AG08395 (cell line): Measurements from ENCODE around the gene KIAA1755.
A peak's percentile ranks its signal among the peaks of the same experiment; 100 is the strongest.

Experiments used
- DNase-seq: peaks from one replicate; pipeline ENCODE4 v3.0.0; 2012; ENCODE audit warnings: mixed read lengths, low spot score

The KIAA1755 gene

GRCh38 chr20:38203981-38204357 is 56.6 kb downstream of the KIAA1755 start:
- DNase-seq = no peak

DNA sequence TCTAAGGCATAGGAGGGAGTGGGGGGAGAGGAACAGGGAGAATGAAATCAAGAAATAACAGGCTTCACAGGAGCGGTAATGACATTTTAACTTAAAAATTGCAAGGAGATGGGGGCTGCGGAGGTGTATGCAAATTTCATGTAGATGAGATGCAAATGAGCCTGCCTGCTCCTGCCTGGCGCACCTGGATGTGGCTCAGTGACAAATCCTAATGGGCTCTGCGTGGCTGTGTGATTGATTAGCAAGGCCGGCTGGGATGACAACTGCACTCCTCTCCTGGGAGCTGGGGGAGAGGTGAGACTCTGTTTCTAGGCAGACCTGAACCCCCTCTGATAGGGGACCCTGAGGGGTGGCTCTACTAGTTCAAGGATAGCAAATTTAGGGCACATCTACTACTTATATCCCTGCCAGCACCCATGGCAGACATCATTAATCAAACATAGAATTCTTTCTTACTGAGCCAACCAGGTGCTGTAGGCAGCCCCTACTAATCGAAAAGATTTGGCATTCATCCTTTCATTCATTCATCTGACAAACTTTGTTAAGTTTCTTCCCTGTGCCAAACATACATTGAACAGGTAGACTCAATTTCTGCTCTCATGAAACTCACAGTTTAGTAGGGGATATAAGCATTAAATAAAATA is 57.1 kb downstream of the KIAA1755 start:
- no peak for DNase-seq

GRCh38 chr20:38202982-38203293 is 57.6 kb downstream of the KIAA1755 start:
- DNase-seq = no peak

- DNase-seq = no peak
These were observed 58.2 kb downstream of the KIAA1755 start for GRCh38 chr20:38202153-38202981.

GRCh38 chr20:38201356-38201755 is 59.2 kb downstream of the KIAA1755 start:
- peak; percentile 86 for DNase-seq

GRCh38 chr20:38200646-38201045 is 59.9 kb downstream of the KIAA1755 start:
- DNase-seq = no peak

- DNase-seq = no peak
These were observed 60.8 kb downstream of the KIAA1755 start for GRCh38 chr20:38199501-38200390.

GRCh38 chr20:38198238-38198861 is 62.2 kb downstream of the KIAA1755 start:
- DNase-seq = peak; percentile 27

DNA sequence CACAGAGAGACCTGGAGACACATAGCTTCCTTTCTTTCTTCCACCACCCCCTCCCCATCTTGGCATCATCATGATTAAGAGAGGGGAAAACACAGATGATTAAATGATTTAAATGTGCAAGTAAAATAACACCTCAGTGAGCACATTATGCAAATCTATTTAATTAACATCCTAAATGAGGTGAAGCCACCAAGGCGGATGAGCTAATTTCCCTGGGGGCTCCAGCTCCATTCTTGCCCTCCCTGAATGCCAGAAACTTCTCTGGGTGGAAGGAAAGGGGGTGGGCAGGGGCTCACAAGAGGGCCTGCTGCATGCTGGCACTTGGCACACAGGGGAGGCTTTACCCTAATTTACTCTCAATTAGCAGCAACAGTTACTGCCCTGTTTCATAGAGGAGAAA is 62.9 kb downstream of the KIAA1755 start:
- no peak for DNase-seq

DNA sequence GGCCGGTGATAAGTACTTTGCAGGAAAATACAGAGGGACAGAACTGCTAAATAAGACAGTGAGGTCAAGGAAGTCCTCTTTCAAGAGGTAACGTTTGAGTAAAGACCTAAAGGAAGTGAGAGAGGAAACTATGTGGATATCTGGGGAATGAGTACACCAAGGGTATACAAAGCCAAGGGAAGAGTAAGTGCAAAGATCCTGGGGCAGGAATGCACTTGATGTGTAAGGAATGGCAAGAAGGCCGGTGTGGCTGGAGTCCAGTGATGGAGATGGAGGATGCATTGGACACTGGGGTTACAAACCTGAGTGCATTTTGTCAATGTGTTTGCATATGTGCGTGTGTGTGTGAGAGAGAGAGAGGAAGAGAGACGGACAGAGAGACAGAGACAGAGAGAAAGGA is 63.3 kb downstream of the KIAA1755 start:
- DNase-seq = no peak

DNA sequence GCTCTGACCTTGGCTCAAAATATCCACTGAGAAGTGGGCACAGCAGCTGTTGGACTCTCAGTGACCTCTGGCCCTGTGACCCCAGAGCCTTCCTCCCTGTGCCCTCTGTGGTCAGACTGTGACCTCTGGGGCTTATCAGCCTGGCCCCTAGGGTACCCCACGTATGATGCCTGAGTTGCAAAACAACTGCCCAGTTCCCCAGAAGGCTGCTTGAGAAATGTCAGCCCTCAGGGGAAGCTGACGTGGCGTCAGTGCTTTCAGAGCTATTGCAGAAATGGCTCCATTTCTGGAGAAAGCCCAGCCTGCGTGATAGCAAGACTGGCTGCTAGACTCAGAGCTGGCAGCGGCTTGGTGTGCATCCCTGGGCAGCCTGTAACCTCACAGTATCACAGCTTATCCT is 63.9 kb downstream of the KIAA1755 start:
- peak; percentile 90 for DNase-seq

GRCh38 chr20:38196076-38196475 is 64.5 kb downstream of the KIAA1755 start:
- no peak for DNase-seq

GRCh38 chr20:38195521-38195920 is 65.0 kb downstream of the KIAA1755 start:
- no peak for DNase-seq

GRCh38 chr20:38194971-38195504 is 65.5 kb downstream of the KIAA1755 start:
- DNase-seq = no peak

DNA sequence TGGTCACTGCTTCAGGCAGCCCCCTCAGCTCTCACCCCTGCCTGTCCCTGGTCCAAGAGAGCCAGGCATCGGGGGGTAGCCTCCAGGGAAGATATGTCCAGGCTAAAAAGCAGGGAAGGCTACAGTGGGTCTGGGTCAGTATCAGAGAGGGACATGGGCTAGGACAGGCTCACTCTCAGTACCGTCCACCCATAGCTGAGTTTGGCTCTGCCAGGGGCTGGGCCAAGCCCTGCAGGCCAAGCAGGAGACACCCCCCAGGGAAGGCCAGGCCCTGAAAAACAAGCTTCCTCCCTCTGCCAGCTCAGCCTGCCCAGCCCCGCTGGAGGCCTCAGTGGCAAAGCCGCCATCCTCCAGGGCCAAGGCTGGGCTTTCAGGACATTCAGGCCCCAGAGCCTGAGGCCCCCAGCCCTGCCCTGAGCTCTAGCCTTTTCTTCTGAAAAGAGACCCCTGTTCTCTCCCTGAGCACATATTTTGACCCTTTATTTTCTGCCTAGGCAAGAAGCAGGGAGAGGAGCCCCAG is 66.9 kb downstream of the KIAA1755 start:
- no peak for DNase-seq

- no peak for DNase-seq
These were observed 68.1 kb downstream of the KIAA1755 start for GRCh38 chr20:38192323-38192885.

DNA sequence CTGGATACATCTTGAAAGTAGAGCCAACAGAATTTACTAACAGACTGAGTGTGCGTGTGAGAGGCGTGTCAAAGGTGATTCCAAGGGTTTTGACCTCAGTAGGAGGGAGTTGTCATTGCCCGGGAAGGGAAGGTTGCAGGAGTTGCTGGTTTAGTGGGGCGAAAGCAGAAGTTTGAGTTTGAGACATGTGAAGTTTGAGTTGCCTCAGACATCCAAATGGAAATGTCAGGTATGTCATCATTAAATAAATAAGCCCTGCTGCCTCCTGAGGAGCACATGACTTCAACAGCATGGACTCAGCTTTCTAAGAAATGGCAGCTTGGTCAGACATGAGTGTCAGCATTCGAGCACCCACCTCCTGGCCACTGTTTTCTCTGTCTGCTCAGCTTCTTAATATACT is 68.9 kb downstream of the KIAA1755 start:
- no peak for DNase-seq

GRCh38 chr20:38190936-38191371 is 69.6 kb downstream of the KIAA1755 start:
- DNase-seq = peak; percentile 20

- no peak for DNase-seq
These were observed 70.4 kb downstream of the KIAA1755 start for GRCh38 chr20:38190166-38190565.

GRCh38 chr20:38187517-38187916 is 73.0 kb downstream of the KIAA1755 start:
- no peak for DNase-seq

- DNase-seq = peak; percentile 24
These were observed 73.7 kb downstream of the KIAA1755 start for GRCh38 chr20:38186788-38187221.
